HEK293 (cell line): Measurements from ENCODE around the gene PTPRN2.

Experiments used
- CTCF ChIA-PET: fragments of 350-600 bp; formaldehyde crosslinking; extraction: SDS; loops from one replicate; lab custom pipeline; 2021; ENCODE audit warnings: antibody characterized with exemption; lab: Yijun Ruan, JAX
- POLR2A ChIA-PET: fragments of 300-600 bp; formaldehyde crosslinking; extraction: SDS; loops from one replicate; lab custom pipeline; 2020; ENCODE audit warnings: antibody characterized with exemption, inconsistent platforms; lab: Yijun Ruan, JAX
- H3K27ac ChIP-seq: fragments of 200-500 bp; sonication (Bioruptor generic); 2 replicates; pipeline ENCODE4 v1.5.1; 2014; ENCODE audit warnings: low read depth, low read length, control low read depth, inconsistent platforms; ENCODE audit errors: extremely low read depth
- H3K36me3 ChIP-seq, 2 experiments: fragments of 200-500 bp in 1 of 2; sonication (Bioruptor generic) in 1 of 2; 1 replicate in 1 of 2; 2 replicates in 1 of 2; pipeline ENCODE4 v1.5.1; 2014 to 2017; ENCODE audit warnings: inconsistent platforms in 2 of 2, low read length in 2 of 2; ENCODE audit not compliant: control insufficient read depth in 2 of 2, insufficient read depth in 1 of 2
- H3K4me1 ChIP-seq: fragments of 200-500 bp; sonication (Bioruptor generic); 2 replicates; pipeline ENCODE4 v1.5.1; 2014; ENCODE audit warnings: mild to moderate bottlenecking, low read length, inconsistent platforms; ENCODE audit not compliant: control insufficient read depth, insufficient read depth
- H3K4me3 ChIP-seq: 2 replicates; pipeline ENCODE4 v1.5.1; 2011; ENCODE audit warnings: low read depth, mild to moderate bottlenecking, control low read depth, low read length, moderate library complexity
- H3K9me3 ChIP-seq: fragments of 200-500 bp; sonication (Bioruptor generic); 2 replicates; pipeline ENCODE4 v1.5.1; 2014; ENCODE audit warnings: low read depth, low read length, inconsistent platforms; ENCODE audit not compliant: control insufficient read depth, insufficient read depth
- IKZF3 ChIP-seq: fragments of 450-650 bp; IDR thresholded peaks from 2 replicates; pipeline ENCODE4 v1.5.0; 2018; ENCODE audit warnings: missing biosample characterization, mild to moderate bottlenecking, missing genetic modification characterization, moderate library complexity
- KLF1 ChIP-seq: fragments of 450-650 bp; formaldehyde crosslinking; IDR thresholded peaks from 2 replicates; pipeline ENCODE4 v1.5.1; 2016; ENCODE audit warnings: missing biosample characterization, missing genetic modification characterization
- OSR2 ChIP-seq: fragments of 450-650 bp; formaldehyde crosslinking; IDR thresholded peaks from 2 replicates; pipeline ENCODE4 v1.5.1; 2016; ENCODE audit warnings: missing biosample characterization, missing genetic modification characterization
- RBAK ChIP-seq: fragments of 450-650 bp; formaldehyde crosslinking; IDR thresholded peaks from 2 replicates; pipeline ENCODE4 v1.5.1; 2016; ENCODE audit warnings: missing biosample characterization, missing genetic modification characterization
- WT1 ChIP-seq: fragments of 450-650 bp; formaldehyde crosslinking; IDR thresholded peaks from 2 replicates; pipeline ENCODE4 v1.5.1; 2016; ENCODE audit warnings: missing biosample characterization, missing genetic modification characterization
- ZNF112 ChIP-seq: fragments of 450-650 bp; formaldehyde crosslinking; IDR thresholded peaks from 2 replicates; pipeline ENCODE4 v1.5.0; 2017; ENCODE audit warnings: missing biosample characterization, missing genetic modification characterization
- ZNF146 ChIP-seq: fragments of 450-650 bp; formaldehyde crosslinking; IDR thresholded peaks from 2 replicates; pipeline ENCODE4 v1.5.1; 2016; ENCODE audit warnings: missing biosample characterization, missing genetic modification characterization
- ZNF274 ChIP-seq, 2 experiments: fragments of 200-500 bp in 1 of 2; fragments of 450-650 bp in 1 of 2; sonication (Bioruptor generic) in 1 of 2; formaldehyde crosslinking in 1 of 2; IDR thresholded peaks; 2 replicates each; pipeline versions ENCODE4 v1.5.1 to v1.6.1; 2014 to 2016; ENCODE audit warnings: borderline replicate concordance in 1 of 2, inconsistent platforms in 1 of 2, low read length in 1 of 2, missing biosample characterization in 1 of 2, missing genetic modification characterization in 1 of 2
- ZNF37A ChIP-seq: fragments of 450-650 bp; IDR thresholded peaks from 2 replicates; pipeline ENCODE4 v1.5.1; 2018; ENCODE audit warnings: missing biosample characterization, missing genetic modification characterization
- ZNF423 ChIP-seq: fragments of 450-650 bp; formaldehyde crosslinking; IDR thresholded peaks from 2 replicates; pipeline ENCODE4 v1.5.1; 2016; ENCODE audit warnings: missing biosample characterization, missing genetic modification characterization
- ZNF549 ChIP-seq: fragments of 450-650 bp; IDR thresholded peaks from 2 replicates; pipeline ENCODE4 v1.5.1; 2018; ENCODE audit warnings: missing biosample characterization, missing genetic modification characterization, mild to moderate bottlenecking, inconsistent platforms, moderate library complexity
- ZNF571 ChIP-seq: fragments of 450-650 bp; formaldehyde crosslinking; IDR thresholded peaks from 2 replicates; pipeline ENCODE4 v1.5.0; 2017; ENCODE audit warnings: missing biosample characterization, missing genetic modification characterization
- ZNF621 ChIP-seq: fragments of 450-650 bp; formaldehyde crosslinking; IDR thresholded peaks from 2 replicates; pipeline ENCODE4 v1.5.1; 2017; ENCODE audit warnings: missing biosample characterization, missing genetic modification characterization
- ZNF645 ChIP-seq: fragments of 450-650 bp; formaldehyde crosslinking; IDR thresholded peaks from 2 replicates; pipeline ENCODE4; 2016; ENCODE audit warnings: missing biosample characterization, missing genetic modification characterization
- ZNF660 ChIP-seq: fragments of 450-650 bp; IDR thresholded peaks from 2 replicates; pipeline ENCODE4 v1.5.1; 2018; ENCODE audit warnings: missing biosample characterization, mild to moderate bottlenecking, missing genetic modification characterization
- ZNF791 ChIP-seq: fragments of 450-650 bp; formaldehyde crosslinking; IDR thresholded peaks from 2 replicates; pipeline ENCODE4 v1.5.1; 2016; ENCODE audit warnings: missing biosample characterization, missing genetic modification characterization
- TF ChIP-seq, protein P1 (sequence below): fragments of 450-650 bp; formaldehyde crosslinking; IDR thresholded peaks from 2 replicates; pipeline ENCODE4 v1.5.1; 2016; ENCODE audit warnings: missing biosample characterization, missing genetic modification characterization, borderline replicate concordance
- TF ChIP-seq, protein P2 (sequence below): fragments of 450-650 bp; formaldehyde crosslinking; optimal IDR thresholded peaks from 2 replicates; pipeline ENCODE3; 2016; ENCODE audit warnings: missing biosample characterization, mild to moderate bottlenecking, missing genetic modification characterization
- TF ChIP-seq, protein P3 (sequence below): fragments of 450-650 bp; formaldehyde crosslinking; IDR thresholded peaks from 2 replicates; pipeline ENCODE4 v1.5.1; 2016; ENCODE audit warnings: missing biosample characterization, missing genetic modification characterization

PTPRN2 gene

GRCh38 chr7:157678501-157678900 lies 909.1 kb downstream of the PTPRN2 start (continued):
- TF ChIP-seq, protein P1, sequence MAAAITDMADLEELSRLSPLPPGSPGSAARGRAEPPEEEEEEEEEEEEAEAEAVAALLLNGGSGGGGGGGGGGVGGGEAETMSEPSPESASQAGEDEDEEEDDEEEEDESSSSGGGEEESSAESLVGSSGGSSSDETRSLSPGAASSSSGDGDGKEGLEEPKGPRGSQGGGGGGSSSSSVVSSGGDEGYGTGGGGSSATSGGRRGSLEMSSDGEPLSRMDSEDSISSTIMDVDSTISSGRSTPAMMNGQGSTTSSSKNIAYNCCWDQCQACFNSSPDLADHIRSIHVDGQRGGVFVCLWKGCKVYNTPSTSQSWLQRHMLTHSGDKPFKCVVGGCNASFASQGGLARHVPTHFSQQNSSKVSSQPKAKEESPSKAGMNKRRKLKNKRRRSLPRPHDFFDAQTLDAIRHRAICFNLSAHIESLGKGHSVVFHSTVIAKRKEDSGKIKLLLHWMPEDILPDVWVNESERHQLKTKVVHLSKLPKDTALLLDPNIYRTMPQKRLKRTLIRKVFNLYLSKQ: no peak
- TF ChIP-seq ZNF645 (tag by site-specific recombination): no peak

GRCh38 chr7:157676456-157677255 lies 911.0 kb downstream of the PTPRN2 start:
- TF ChIP-seq ZNF274 (IDR thresholded peaks at IDR 0.05; ENCODE audit: low read length) (no peak), ZNF274 (tag by site-specific recombination; IDR thresholded peaks at IDR 0.05; ENCODE audit: borderline replicate concordance) (no peak)
- POLR2A ChIA-PET: no interaction called here

GRCh38 chr7:157676001-157676400 lies 911.6 kb downstream of the PTPRN2 start:
- H3K27ac ChIP-seq: no peak overlapping the region
- H3K4me1 ChIP-seq: no peaks in the 10 kb centered on the region
- no peaks in the 10 kb centered on the region for H3K36me3 ChIP-seq
- H3K4me3 ChIP-seq: no peak overlapping the region
- no peak for TF ChIP-seq ZNF423 (tag by site-specific recombination)
- peak; percentile 72 for TF ChIP-seq KLF1
- TF ChIP-seq ZNF37A: no peak
- CTCF ChIA-PET: no interaction called here
- POLR2A ChIA-PET: no interaction called here
- no peaks in the 10 kb centered on the region for H3K9me3 ChIP-seq

More at GRCh38 chr7:157676456-157677255, 911.0 kb downstream of the PTPRN2 start:
- Histone ChIP-seq H3K4me1 (no peaks in the 10 kb centered on the region), H3K9me3 (no peaks in the 10 kb centered on the region), H3K4me3 (no peak overlapping the region), H3K36me3 (no peaks in the 10 kb centered on the region), H3K27ac (no peak overlapping the region)
- CTCF ChIA-PET: no interaction called here

DNA sequence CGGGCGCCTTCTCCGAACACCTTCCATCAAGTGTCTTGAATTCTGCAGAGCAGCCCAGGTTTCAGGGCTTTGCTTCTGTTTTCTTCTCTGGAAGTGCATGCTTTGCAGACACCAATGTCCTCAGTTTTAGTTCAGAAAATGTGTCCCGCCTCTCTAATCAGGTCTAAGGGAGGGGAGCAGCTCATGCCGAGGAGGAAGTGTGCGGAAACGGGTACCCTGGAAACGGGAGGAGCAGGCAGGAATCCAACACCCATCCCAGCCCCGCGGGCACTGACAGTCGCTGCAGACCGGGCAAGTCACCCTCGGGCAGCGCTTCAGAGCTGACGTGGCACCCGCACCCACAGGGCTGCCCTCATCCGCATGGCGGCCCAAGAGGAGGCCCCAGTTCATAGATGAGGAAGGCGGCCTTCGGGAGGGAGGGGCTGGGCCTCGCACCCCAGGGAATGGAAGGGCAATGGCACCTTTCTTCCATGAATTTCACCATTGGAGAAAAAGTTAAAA lies 912.1 kb downstream of the PTPRN2 start:
- TF ChIP-seq ZNF146 (no peak), ZNF571 (tag by site-specific recombination) (no peak), RBAK (no peak), ZNF791 (tag by site-specific recombination) (no peak), ZNF549 (tag by site-specific recombination) (no peak), IKZF3 (tag by site-specific recombination) (no peak), ZNF112 (tag by site-specific recombination) (no peak), OSR2 (tag by site-specific recombination) (no peak), WT1 (no peak), ZNF660 (tag by site-specific recombination) (no peak), ZNF621 (tag by site-specific recombination) (no peak)
- TF ChIP-seq, protein P2, sequence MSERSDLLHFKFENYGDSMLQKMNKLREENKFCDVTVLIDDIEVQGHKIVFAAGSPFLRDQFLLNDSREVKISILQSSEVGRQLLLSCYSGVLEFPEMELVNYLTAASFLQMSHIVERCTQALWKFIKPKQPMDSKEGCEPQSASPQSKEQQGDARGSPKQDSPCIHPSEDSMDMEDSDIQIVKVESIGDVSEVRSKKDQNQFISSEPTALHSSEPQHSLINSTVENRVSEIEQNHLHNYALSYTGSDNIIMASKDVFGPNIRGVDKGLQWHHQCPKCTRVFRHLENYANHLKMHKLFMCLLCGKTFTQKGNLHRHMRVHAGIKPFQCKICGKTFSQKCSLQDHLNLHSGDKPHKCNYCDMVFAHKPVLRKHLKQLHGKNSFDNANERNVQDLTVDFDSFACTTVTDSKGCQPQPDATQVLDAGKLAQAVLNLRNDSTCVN (tag by site-specific recombination): no peak
- TF ChIP-seq, protein P3, sequence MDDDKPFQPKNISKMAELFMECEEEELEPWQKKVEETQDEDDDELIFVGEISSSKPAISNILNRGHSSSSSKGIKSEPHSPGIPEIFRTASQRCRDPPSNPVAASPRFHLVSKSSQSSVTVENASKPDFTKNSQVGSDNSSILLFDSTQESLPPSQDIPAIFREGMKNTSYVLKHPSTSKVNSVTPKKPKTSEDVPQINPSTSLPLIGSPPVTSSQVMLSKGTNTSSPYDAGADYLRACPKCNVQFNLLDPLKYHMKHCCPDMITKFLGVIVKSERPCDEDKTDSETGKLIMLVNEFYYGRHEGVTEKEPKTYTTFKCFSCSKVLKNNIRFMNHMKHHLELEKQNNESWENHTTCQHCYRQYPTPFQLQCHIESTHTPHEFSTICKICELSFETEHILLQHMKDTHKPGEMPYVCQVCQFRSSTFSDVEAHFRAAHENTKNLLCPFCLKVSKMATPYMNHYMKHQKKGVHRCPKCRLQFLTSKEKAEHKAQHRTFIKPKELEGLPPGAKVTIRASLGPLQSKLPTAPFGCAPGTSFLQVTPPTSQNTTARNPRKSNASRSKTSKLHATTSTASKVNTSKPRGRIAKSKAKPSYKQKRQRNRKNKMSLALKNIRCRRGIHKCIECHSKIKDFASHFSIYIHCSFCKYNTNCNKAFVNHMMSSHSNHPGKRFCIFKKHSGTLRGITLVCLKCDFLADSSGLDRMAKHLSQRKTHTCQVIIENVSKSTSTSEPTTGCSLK: no peak
- no peak overlapping the region for H3K27ac ChIP-seq
- H3K9me3 ChIP-seq: no peaks in the 10 kb centered on the region
- ChIA-PET CTCF (no interaction called here), POLR2A (no interaction called here)
- no peak overlapping the region for H3K4me3 ChIP-seq
- H3K4me1 ChIP-seq: no peaks in the 10 kb centered on the region
- no peaks in the 10 kb centered on the region for H3K36me3 ChIP-seq
